GM08714 (cell line): Measurements from ENCODE around the gene ZBTB7C.

ENCODE experiments used
- H3K4me3 ChIP-seq: fragments of 200-500 bp; sonication (Bioruptor generic); 2 replicates; pipeline ENCODE4 v1.5.1; 2014; ENCODE audit warnings: mild to moderate bottlenecking, low read length, inconsistent platforms
- ZNF274 ChIP-seq: IDR thresholded peaks from 2 replicates; pipeline ENCODE4 v1.6.1; 2012; ENCODE audit warnings: mild to moderate bottlenecking, low read depth, low read length

ZBTB7C gene

GRCh38 chr18:48121752-48122151 is 287.4 kb downstream of the ZBTB7C start:
- TF ChIP-seq ZNF274 = no peak
- no peak overlapping the region for H3K4me3 ChIP-seq

- no peak for TF ChIP-seq ZNF274
- no peak overlapping the region for H3K4me3 ChIP-seq
Observed at GRCh38 chr18:48119204-48119603, 290.0 kb downstream of the ZBTB7C start.

- no peak overlapping the region for H3K4me3 ChIP-seq
- no peak for TF ChIP-seq ZNF274
Observed at GRCh38 chr18:48116873-48117630, 292.1 kb downstream of the ZBTB7C start.

GRCh38 chr18:48116017-48116416 is 293.2 kb downstream of the ZBTB7C start:
- TF ChIP-seq ZNF274 = no peak
- no peak overlapping the region for H3K4me3 ChIP-seq

GRCh38 chr18:48113691-48114090 is 295.5 kb downstream of the ZBTB7C start:
- TF ChIP-seq ZNF274 = no peak
- no peak overlapping the region for H3K4me3 ChIP-seq

- TF ChIP-seq ZNF274 = no peak
- no peak overlapping the region for H3K4me3 ChIP-seq
Observed at GRCh38 chr18:48111587-48111986, 297.6 kb downstream of the ZBTB7C start.

- TF ChIP-seq ZNF274 = no peak
- no peak overlapping the region for H3K4me3 ChIP-seq
Observed at GRCh38 chr18:48110797-48111196, 298.4 kb downstream of the ZBTB7C start.

- no peak overlapping the region for H3K4me3 ChIP-seq
- TF ChIP-seq ZNF274 = no peak
Observed at GRCh38 chr18:48109961-48110493, 299.2 kb downstream of the ZBTB7C start.

- no peak for TF ChIP-seq ZNF274
Observed at GRCh38 chr18:48108136-48108535, 301.0 kb downstream of the ZBTB7C start.

GRCh38 chr18:48106976-48107781 is 302.0 kb downstream of the ZBTB7C start:
- TF ChIP-seq ZNF274 = no peak

More at GRCh38 chr18:48108136-48108535, 301.0 kb downstream of the ZBTB7C start:
- no peak overlapping the region for H3K4me3 ChIP-seq

GRCh38 chr18:48106498-48106897 is 302.7 kb downstream of the ZBTB7C start:
- H3K4me3 ChIP-seq = no peak overlapping the region
- TF ChIP-seq ZNF274 = no peak

More at GRCh38 chr18:48106976-48107781, 302.0 kb downstream of the ZBTB7C start:
- no peak overlapping the region for H3K4me3 ChIP-seq

GRCh38 chr18:48105317-48105716 is 303.9 kb downstream of the ZBTB7C start:
- no peak for TF ChIP-seq ZNF274
- H3K4me3 ChIP-seq = no peak overlapping the region

- H3K4me3 ChIP-seq = no peak overlapping the region
- no peak for TF ChIP-seq ZNF274
Observed at GRCh38 chr18:48104705-48105104, 304.5 kb downstream of the ZBTB7C start.

GRCh38 chr18:48100651-48101165 is 308.5 kb downstream of the ZBTB7C start:
- H3K4me3 ChIP-seq = no peak overlapping the region
- no peak for TF ChIP-seq ZNF274
